CD14-positive monocyte (primary cell): ENCODE data around the gene SOHLH2. TPM values are rescaled to one million over a fixed set of nuclear protein-coding genes. Genes with fewer than 3 reads are reported as not detected.
A peak's percentile ranks its signal among the peaks of the same experiment; 100 is the strongest.

Experiments used
- DNase-seq, 3 donors: peaks; one replicate each; pipeline ENCODE4 v3.0.0-alpha.2; 2011 to 2022
- H2AFZ ChIP-seq: 2 replicates; pipeline ENCODE4 v1.6.0; 2012; ENCODE audit warnings: mild to moderate bottlenecking, low read depth, low read length, inconsistent platforms; ENCODE audit not compliant: insufficient read depth, poor library complexity, severe bottlenecking
- H3K27ac ChIP-seq, 2 donors: 1 replicate in 1 of 2; 2 replicates in 1 of 2; pipeline ENCODE4 v1.5.1; 2012 to 2013; ENCODE audit warnings: low read length in 2 of 2, control low read depth in 1 of 2, inconsistent platforms in 1 of 2, low read depth in 1 of 2, mild to moderate bottlenecking in 1 of 2
- H3K27me3 ChIP-seq, 2 donors: one replicate each; pipeline versions ENCODE4 v1.6.0 to v1.6.1; 2011 to 2013; ENCODE audit warnings: low read length in 2 of 2; ENCODE audit not compliant: control insufficient read depth in 2 of 2, insufficient read depth in 2 of 2
- H3K36me3 ChIP-seq, 2 donors: replicated peaks in 1 of 2; 1 replicate in 1 of 2; 2 replicates in 1 of 2; pipeline versions ENCODE4 v1.5.1 to v1.6.1; 2012 to 2013; ENCODE audit warnings: low read length in 2 of 2, control low read depth in 1 of 2, inconsistent platforms in 1 of 2, mild to moderate bottlenecking in 1 of 2; ENCODE audit not compliant: insufficient read depth in 2 of 2, control insufficient read depth in 1 of 2
- H3K4me1 ChIP-seq, 2 donors: 1 replicate in 1 of 2; 2 replicates in 1 of 2; pipeline versions ENCODE4 v1.5.1 to v1.6.1; 2012 to 2013; ENCODE audit warnings: low read length in 2 of 2, control low read depth in 1 of 2, inconsistent platforms in 1 of 2, mild to moderate bottlenecking in 1 of 2, moderate library complexity in 1 of 2; ENCODE audit not compliant: insufficient read depth in 2 of 2, control insufficient read depth in 1 of 2
- H3K4me2 ChIP-seq: replicated peaks from 2 replicates; pipeline ENCODE3; 2012; ENCODE audit warnings: low read length, moderate library complexity, mild to moderate bottlenecking; ENCODE audit not compliant: poor library complexity, severe bottlenecking; ENCODE audit errors: extremely low read depth
- H3K4me3 ChIP-seq, 3 experiments: fragments of 200-600 bp in 1 of 3; sonication (generic) in 1 of 3; replicated peaks in 1 of 3; 1 replicate in 2 of 3; 2 replicates in 1 of 3; pipeline ENCODE4 v1.5.1; 2011 to 2013; ENCODE audit warnings: low read length in 3 of 3, mild to moderate bottlenecking in 3 of 3, control low read depth in 2 of 3, low read depth in 2 of 3, inconsistent platforms in 1 of 3, moderate library complexity in 1 of 3
- H3K79me2 ChIP-seq: 2 replicates; pipeline ENCODE4 v1.6.0; 2012; ENCODE audit warnings: mild to moderate bottlenecking, control low read depth, inconsistent platforms, low read length, moderate library complexity; ENCODE audit not compliant: insufficient read depth
- H3K9ac ChIP-seq: 2 replicates; pipeline ENCODE4 v1.6.0; 2017; ENCODE audit warnings: low read length, mild to moderate bottlenecking; ENCODE audit not compliant: insufficient read depth, poor library complexity, severe bottlenecking
- H3K9me3 ChIP-seq, 2 donors: replicated peaks in 1 of 2; 1 replicate in 1 of 2; 2 replicates in 1 of 2; pipeline versions ENCODE4 v1.5.1 to v1.6.1; 2012 to 2013; ENCODE audit warnings: low read length in 2 of 2, control low read depth in 1 of 2; ENCODE audit not compliant: control insufficient read depth in 1 of 2, insufficient read depth in 1 of 2
- H4K20me1 ChIP-seq: 2 replicates; pipeline ENCODE4 v1.6.0; 2012; ENCODE audit warnings: mild to moderate bottlenecking, low read length, control low read depth, moderate library complexity; ENCODE audit not compliant: insufficient read depth
- H3K27ac Mint-ChIP-seq, 7 donors: one replicate each; pipeline ENCODE4 v1.8.0; 2020; ENCODE audit warnings: mild to moderate bottlenecking in 7 of 7, mixed read lengths in 7 of 7, moderate library complexity in 6 of 7, inconsistent platforms in 2 of 7
- H3K27me3 Mint-ChIP-seq, 3 donors: one replicate each; pipeline ENCODE4 v1.8.0; 2021 to 2022; ENCODE audit warnings: low read depth in 3 of 3, mild to moderate bottlenecking in 3 of 3, mixed read lengths in 3 of 3, moderate library complexity in 3 of 3, inconsistent platforms in 1 of 3
- H3K36me3 Mint-ChIP-seq, 2 donors: one replicate each; pipeline ENCODE4 v1.8.0; 2020; ENCODE audit warnings: mixed read lengths in 2 of 2, inconsistent platforms in 1 of 2, mild to moderate bottlenecking in 1 of 2
- H3K4me1 Mint-ChIP-seq: one replicate; pipeline ENCODE4 v1.8.0; 2020; ENCODE audit warnings: mild to moderate bottlenecking, mixed read lengths
- H3K4me3 Mint-ChIP-seq, 2 donors: one replicate each; pipeline ENCODE4 v1.8.0; 2020; ENCODE audit warnings: mild to moderate bottlenecking in 2 of 2, mixed read lengths in 2 of 2, moderate library complexity in 1 of 2
- H3K9me3 Mint-ChIP-seq, 7 donors: one replicate each; pipeline ENCODE4 v1.8.0; 2020 to 2022; ENCODE audit warnings: mixed read lengths in 7 of 7, mild to moderate bottlenecking in 6 of 7, moderate library complexity in 6 of 7, inconsistent platforms in 2 of 7
- CTCF ChIP-seq: fragments of 200-600 bp; IDR thresholded peaks from one replicate; pipeline ENCODE4 v1.8.0; 2022; ENCODE audit warnings: antibody characterized with exemption, mild to moderate bottlenecking
- WGBS: methylation state at CpG from one replicate; pipeline ENCODE4 v1.1.5; 2013; ENCODE audit warnings: missing lambda C conversion rate; ENCODE audit not compliant: insufficient coverage; 5-methylcytosine and 5-hydroxymethylcytosine counted together
- intact Hi-C, 2 donors: fragments of 100-400 bp; cut with micrococcal nuclease; formaldehyde crosslinking; loops; one replicate each; pipeline versions ENCODE4 v1.15.0 to v1.15.1; 2023
- polyA plus RNA-seq, 3 donors: library from polyadenylated mRNA; depleted of rRNA in 1 of 3; unstranded in 2 of 3; stranded (reverse) in 1 of 3; fragments of 300-500 nt in 2 of 3; fragments of >200 nt in 1 of 3; fragmentation: Illumina TruSeq in 2 of 3; gene quantifications; 1 replicate in 2 of 3; 2 replicates in 1 of 3; pipeline ENCODE4 v1.2.3, GENCODE V29; 2012 to 2021

The SOHLH2 gene
- polyA plus RNA-seq, 3 donors: not detected

- no peak for TF ChIP-seq CTCF
- Mint-ChIP-seq H3K36me3 (no peaks in the 10 kb centered on the region), H3K27me3 (peaks cover 32 to 44% (median 34%) of the 10 kb centered on the region in 3 donors), H3K27ac (no peak overlapping the region), H3K4me1 (no peaks in the 10 kb centered on the region), H3K4me3 (no peak overlapping the region), H3K9me3 (peaks cover 0 to 6% (median 4%) of the 10 kb centered on the region in 7 donors)
- Histone ChIP-seq H4K20me1 (no peaks in the 10 kb centered on the region), H3K4me2 (no peak overlapping the region), H3K36me3 (no peaks in the 10 kb centered on the region), H3K27ac (no peak overlapping the region), H3K27me3 (peaks cover 30 to 34% of the 10 kb centered on the region in 2 donors), H3K79me2 (no peaks in the 10 kb centered on the region), H3K4me3 (no peak overlapping the region), H3K9me3 (peaks cover 0 to 6% of the 10 kb centered on the region in 2 donors), H2AFZ (no peak overlapping the region), H3K4me1 (no peaks in the 10 kb centered on the region), H3K9ac (no peak overlapping the region)
- DNase-seq: no peak
- intact Hi-C loops: no loop called here
- WGBS: no CpG with 5 or more reads among the region's 5 CpGs
These were observed 80.3 kb downstream of the SOHLH2 start for GRCh38 chr13:36133950-36134626.

GRCh38 chr13:36132376-36132775, 82.0 kb downstream of the SOHLH2 start:
- DNase-seq: no peak
- Mint-ChIP-seq H3K27ac (no peak overlapping the region), H3K4me1 (no peaks in the 10 kb centered on the region), H3K36me3 (no peaks in the 10 kb centered on the region), H3K9me3 (peaks cover 0 to 6% (median 4%) of the 10 kb centered on the region in 7 donors), H3K4me3 (peak overlapping the region in 1 of 2 donors; percentile 46), H3K27me3 (peaks cover 36 to 59% (median 38%) of the 10 kb centered on the region in 3 donors)
- no CpG with 5 or more reads among the region's 1 CpG for WGBS
- H4K20me1 ChIP-seq: no peaks in the 10 kb centered on the region
- H3K79me2 ChIP-seq: no peaks in the 10 kb centered on the region
- H3K4me2 ChIP-seq: no peak overlapping the region
- H3K4me1 ChIP-seq: no peaks in the 10 kb centered on the region
- H3K36me3 ChIP-seq: no peaks in the 10 kb centered on the region
- H3K27ac ChIP-seq: no peak overlapping the region
- intact Hi-C loops: no loop called here
- H3K4me3 ChIP-seq: no peak overlapping the region
- H3K9me3 ChIP-seq: peaks cover 0 to 6% of the 10 kb centered on the region in 2 donors
- peaks cover 32 to 35% of the 10 kb centered on the region in 2 donors for H3K27me3 ChIP-seq
- no peak for TF ChIP-seq CTCF
- H2AFZ ChIP-seq: no peak overlapping the region
- no peak overlapping the region for H3K9ac ChIP-seq
